ENCODE results near the gene CSNK2A2. TPM values are rescaled to one million over a fixed set of nuclear protein-coding genes. Genes with fewer than 3 reads are reported as not detected.

CSNK2A2 gene
- total and polyA plus RNA-seq, 10 of the 15 experiments (the other 5 are each of a cell fraction or from before 2014, with no cell fraction given), result 17.4 to 79.1 (median 29.4) TPM

- TF ChIP-seq TCF3 (IDR thresholded peaks at IDR 0.05; ENCODE audit: borderline replicate concordance, insufficient read depth, low read depth, low read length) (0 out of 2 replicates have a peak, but pooled peaks have one; percentile 30), NKRF (conservative IDR thresholded peaks at IDR 0.05) (peak; percentile 65), PAX8 (IDR thresholded peaks at IDR 0.05) (no peak), ZNF592 (IDR thresholded peaks at IDR 0.05) (no peak), ATF2 (IDR thresholded peaks at IDR 0.05; ENCODE audit: low read length) (no peak; the same call in 1 of the 2 replicates), ZNF687 (IDR thresholded peaks at IDR 0.05) (peak; percentile 54), IRF5 (IDR thresholded peaks at IDR 0.05; ENCODE audit: borderline replicate concordance) (no peak), E2F8 (IDR thresholded peaks at IDR 0.05; ENCODE audit: low read depth, partially characterized antibody) (peak; percentile 87), ETV6 (conservative IDR thresholded peaks at IDR 0.05 in 1 of 2, IDR thresholded peaks at IDR 0.05 in 1 of 2; ENCODE audit: borderline replicate concordance in 1 of 2, low read depth in 1 of 2) (peak in 1 of 2 experiments; percentile 28; a peak in 1 of 4 replicates), KDM1A (IDR thresholded peaks at IDR 0.05; ENCODE audit: borderline replicate concordance) (no peak)
Observed at GRCh38 chr16:58129097-58129936, 68.6 kb downstream of the CSNK2A2 start, which contains the start of gene CFAP20 (continued).

All from GM12878 (cell line).